ENCODE results near the gene IFIT2.
"Not testable (repeated sequence)": the region's sequence is repeated elsewhere in the genome, so short reads cannot be mapped to it uniquely, and the experiment has no call there.

The IFIT2 gene

DNA sequence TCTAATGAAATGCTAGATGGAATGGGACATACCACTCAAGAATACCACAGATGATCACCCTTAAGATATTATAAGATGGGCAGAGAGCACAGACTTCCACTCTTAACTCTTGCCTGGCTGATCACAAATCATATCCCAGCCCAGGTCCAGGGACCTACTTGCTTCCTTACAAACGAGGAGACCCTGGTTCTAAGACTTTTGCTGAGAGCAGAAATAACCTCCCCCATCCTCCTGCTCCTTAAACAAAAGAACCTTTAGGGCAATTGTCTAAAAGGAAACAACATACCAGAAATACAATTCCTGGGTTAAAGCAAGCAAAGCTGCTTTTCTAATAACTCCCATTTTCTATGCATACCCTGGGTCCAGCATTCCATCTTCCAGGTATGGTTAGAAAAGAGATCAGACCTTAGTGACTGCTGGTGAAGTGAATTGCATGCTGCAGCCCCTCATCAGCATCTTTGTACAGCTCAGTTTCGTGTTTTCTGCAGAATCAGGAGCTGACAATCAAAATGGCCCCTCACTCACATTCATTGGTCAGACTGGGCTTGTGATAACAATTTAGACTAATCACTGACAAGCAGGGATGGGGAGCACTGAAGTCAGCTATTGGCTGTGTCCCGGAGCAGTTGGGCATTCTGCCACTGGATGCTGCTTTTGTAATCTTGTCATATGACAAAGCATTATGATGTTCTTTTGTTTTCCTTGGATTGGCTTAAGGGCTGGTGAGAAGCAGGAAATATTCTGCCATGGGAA, 40.5 kb downstream of the IFIT2 start:
- no peak for DNase-seq (ENCODE audit: low read depth)

DNA sequence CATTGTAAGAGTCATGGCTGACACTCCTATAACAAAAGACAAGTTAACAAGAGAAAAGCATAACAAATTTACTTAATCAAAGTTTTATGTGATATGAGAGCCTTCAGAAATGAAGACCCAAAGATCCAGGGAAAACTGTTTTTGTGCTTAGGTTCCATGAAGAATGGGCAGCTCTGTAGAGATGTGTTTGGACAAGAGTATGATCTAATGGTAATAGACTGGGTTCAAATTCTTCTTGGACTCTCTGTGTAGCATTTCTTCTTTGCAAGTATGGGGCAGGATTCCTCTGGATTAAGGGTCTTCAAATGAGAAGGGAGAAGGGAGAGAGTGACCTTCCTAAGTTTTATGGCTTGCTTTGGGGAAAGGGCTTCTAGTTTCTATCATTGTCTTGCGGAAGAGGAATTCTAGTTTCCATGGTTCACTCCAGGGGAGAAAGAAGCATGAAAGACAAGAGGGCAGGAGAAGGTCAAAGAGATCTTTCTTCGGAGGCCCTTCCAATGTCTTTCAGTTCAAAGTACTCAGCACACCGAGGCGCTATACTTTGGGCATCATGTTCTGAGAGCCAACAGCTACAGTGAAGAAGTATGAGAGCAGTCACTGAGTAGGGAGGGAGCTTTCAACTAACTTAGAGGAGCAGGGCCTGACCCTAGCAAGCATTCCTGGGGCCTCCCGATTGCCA, 41.4 kb downstream of the IFIT2 start:
- DNase-seq (ENCODE audit: low read depth) = no peak

DNA sequence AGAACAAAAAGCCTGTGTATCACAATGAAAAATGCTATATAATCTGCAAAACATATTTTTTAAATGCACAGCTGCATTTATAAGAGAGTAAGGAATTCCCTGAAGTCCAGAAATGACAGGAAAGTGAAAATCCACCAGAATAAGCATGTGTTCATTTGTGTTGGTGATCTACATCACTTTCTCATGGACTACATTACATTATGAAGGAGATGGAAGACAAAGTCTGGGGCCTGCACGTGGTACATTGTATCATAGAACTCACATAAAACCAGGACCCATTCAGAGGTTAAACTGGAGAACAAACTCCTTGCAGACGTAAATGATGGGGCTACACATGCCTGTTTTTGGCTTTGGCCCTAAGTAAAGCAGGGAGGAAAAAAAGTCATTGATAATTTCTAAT, 42.3 kb downstream of the IFIT2 start:
- DNase-seq (ENCODE audit: low read depth) = no peak

DNA sequence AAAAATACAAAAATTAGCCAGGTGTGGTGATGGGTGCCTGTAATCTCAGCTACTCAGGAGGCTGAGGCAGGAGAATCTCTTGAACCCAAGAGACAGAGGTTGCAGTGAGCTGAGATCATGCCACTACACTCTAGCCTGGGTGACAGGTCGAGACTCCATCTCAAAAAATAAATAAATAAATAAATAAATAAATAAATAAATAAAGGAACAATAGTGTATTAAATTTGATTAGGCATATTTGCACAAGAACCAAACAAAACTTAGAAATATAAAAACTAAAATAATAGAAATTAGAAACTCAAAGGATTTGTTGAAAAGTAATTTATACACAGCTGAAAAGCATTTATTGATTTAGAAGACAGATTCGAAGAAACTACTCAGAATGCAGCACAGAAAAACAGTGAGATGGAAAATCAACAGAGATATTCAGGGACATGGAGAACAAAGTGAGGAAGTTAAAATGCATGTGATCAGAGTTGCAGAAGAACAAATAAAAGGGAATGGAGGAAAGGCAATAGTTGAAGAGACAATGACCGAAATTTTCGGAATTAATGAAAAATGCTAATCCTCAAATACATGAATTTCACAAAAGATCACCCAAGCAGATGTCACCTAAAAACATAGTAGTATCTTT, 43.6 kb downstream of the IFIT2 start:
- DNase-seq (ENCODE audit: low read depth) = no peak

DNA sequence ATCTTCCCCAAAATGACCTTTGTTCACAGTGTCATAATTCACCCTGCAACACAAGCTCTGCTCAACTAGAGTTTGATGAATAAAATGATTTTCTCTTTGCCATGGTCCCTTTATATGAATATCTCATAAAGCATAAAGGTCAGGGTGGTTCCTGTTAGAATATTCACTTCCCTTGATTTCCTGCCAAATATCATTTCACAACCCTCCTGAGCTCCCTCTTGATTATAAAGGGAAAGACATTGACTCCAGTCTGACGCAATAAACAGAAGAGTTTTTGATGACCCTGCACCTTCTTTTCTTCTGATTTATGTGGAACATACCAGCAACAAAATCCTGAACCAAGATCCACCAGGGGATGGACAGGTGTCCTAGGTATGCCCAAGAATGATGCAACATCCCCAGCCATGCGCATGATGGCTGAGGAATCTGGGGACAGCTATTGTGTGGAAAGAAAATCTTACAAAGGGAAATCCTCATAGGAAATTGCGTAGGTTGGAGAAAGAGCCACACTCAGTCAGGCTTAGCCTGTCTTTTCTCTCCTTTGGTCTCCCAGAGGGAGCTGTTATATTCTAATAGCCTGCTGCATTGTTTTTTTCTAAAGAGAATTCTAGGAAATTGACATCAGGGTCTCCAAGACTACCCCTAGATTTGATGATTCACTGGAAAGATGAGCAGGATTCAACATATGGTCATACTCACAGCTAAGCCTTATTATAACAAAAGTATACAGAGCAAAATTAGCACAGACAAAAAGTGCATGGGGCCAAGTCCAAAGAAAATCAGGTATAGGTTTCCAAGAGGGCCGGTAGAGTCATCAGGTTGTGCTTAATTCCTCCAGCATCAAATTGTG, 44.8 kb downstream of the IFIT2 start:
- no peak for DNase-seq (ENCODE audit: low read depth)

DNA sequence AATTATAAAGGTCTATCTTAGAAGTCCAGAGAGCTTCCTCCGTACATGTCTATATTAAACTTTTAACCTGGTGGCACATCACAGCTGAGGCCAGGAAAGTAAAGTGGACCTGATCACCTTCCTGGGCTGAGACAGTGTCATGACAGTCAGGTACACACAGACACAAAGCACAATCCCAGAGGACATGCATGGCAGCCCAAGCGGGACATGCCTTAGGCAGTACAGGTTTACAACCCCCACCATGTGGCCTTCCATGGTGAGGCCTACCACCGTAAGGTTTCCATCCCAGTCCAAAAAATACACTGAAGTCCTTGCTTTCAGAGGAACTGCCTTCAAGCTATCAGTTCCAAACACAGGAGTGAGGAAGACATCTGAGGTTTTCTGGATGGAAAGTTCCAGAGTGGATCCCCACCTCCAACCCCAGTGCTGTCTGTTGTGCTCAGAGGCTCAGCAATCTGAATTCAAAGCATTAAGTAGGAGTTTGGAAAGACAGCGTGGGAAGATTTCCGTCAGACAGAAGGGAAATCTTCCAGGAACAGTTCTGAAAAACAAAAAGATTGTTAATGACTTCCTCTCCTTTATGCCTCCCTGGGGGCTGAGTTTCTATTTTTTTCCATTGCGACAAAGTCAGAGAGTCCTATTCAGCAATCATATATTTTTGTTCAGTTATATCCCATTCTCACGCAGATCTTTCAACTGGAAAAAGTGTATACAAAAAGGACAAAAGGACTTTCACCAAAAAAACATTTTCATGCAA, 46.0 kb downstream of the IFIT2 start:
- DNase-seq (ENCODE audit: low read depth) = no peak

DNA sequence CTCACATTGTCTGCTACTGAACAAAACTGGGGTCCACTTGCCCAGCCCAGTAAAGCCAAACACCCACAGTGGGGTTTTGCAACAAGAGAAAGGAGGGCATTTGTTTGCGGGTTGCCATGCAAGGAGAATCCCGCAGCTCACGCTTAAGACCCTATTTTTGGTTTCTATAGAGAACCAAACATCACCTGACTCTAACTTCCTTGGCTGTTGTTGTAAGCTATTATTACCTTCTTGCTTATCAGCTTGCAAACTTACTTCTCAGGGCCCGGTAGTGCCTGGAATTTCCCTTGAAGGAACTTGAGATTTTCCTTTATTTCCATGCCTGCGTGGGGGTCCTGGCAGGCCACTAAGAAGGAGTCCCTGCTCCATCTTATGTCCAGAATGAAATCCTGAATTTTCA, 46.6 kb downstream of the IFIT2 start:
- DNase-seq (ENCODE audit: low read depth) = no peak

DNA sequence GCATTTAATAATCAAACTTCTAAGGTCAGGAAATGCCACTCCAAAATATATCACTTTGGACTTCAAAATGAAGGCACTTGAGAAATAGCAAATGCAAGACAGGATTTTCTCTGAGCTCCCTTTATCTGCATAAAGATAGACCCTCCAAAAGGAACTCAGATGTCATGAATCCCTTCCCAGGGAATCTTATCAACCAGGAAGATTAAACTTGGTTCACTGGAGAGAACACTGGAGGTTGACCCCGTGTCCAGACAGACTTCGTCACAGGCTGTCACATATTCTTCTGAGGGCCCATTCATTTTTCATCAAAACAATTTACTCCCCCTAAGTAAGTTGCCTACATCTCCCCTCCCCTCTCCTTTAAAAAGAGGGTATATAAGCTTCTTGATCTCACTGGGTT, 47.1 kb downstream of the IFIT2 start:
- DNase-seq (ENCODE audit: low read depth) = no peak

DNA sequence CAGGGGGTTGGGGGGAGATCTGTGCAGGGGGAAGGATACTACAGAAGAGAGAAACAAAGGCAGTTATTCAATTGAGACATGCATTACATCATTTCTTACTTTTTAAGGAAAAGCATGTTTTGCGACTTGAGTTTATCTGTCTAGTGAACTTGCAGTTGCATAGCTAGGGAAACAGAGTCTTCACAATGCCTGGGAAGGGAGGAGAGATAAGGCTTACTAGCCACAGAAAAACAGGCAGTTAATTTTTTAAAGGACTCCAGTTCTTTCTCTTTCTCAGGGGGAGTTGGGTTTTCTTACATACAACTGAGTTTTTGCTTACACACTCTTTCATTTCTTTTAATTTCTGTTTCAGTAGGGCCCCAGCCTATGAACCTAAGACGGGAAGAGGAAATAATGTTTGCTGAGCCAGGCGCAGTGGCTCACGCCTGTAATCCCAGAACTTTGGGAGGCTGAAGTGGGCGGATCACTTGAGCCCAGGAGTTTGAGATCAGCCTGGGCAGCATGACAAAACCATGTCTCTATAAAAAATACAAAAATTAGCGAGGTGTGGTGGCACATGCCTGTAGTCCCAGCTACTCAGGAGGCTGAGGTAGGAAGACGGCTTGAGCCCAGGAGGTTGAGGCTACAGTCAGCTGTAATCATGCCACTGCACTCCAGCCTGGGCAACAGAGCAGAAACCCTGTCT, 48.9 kb downstream of the IFIT2 start:
- not testable (repeated sequence) for DNase-seq (ENCODE audit: low read depth)

DNA sequence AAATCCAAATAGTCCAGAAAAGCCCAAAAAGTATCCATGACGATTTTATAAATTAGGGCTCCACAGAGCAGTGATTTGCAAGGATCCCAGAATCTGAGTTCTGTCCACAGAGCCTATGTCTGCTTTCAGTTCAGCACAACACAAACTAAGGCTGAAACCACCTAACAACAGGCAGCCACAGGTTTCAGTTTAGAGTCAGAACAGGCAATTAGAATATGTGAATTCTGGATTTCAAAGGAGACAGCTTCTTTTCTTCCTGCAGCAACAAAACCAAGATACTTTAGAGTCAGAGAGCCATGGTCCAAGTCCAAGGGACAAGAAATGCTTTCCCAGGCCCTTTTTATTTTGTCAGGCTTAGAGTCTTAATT, 49.5 kb downstream of the IFIT2 start:
- DNase-seq (ENCODE audit: low read depth) = no peak

DNA sequence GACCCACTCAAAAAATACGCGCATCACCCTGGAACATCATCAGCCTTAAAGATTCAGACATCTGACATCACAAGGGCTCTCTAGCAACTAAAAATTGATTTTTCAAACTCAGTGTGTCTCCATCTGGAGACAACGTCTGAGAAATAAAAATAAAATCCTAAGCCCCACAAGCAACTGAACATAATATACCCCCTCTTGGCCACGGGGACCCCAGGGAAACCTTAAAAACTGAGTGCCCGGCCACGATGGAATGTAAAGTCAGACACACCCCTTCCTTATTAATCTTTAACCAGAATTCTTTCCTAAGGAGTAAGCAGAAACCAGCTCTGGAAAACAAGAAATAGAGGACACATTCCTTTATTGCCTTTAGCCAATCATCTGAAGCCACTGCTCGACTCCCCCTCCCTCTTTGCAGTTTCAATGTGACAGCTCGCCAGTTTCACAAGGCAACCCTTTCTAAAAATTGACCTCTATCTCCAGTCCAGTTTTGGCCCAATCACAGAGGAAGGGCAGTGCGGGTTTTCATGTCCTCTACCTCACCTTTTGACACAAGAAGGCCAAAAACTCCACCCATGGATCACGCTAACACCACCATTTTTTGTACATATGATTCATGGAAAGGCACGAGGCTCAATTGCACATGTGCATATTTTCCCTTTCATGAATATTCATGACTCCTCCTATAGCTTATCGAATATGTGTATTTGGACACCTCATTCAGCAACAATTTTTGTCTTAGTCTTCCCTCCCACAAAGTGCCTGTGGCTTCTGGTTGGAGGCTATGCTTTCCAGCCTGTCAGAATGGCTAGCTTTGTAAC, 50.1 kb downstream of the IFIT2 start:
- DNase-seq (ENCODE audit: low read depth) = no peak

DNA sequence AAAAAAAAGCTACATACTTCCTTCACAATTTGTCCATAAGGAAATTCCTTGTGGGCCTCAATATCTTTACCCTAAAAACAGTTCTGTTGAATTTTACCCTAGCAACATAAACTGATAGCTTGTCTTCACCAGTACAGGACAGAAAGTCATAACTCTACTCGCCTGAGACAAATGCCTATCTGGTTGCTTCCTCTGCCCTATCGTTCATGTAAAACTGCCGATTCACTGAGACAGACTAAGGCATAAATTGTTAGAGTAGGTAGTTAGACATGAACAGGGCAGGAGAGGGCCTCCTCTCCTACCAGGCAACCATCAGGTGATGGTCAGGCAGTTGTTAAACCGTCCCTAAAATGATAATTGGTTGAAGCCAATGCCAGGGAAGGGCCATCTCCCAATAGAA, 51.0 kb downstream of the IFIT2 start:
- no peak for DNase-seq (ENCODE audit: low read depth)

DNA sequence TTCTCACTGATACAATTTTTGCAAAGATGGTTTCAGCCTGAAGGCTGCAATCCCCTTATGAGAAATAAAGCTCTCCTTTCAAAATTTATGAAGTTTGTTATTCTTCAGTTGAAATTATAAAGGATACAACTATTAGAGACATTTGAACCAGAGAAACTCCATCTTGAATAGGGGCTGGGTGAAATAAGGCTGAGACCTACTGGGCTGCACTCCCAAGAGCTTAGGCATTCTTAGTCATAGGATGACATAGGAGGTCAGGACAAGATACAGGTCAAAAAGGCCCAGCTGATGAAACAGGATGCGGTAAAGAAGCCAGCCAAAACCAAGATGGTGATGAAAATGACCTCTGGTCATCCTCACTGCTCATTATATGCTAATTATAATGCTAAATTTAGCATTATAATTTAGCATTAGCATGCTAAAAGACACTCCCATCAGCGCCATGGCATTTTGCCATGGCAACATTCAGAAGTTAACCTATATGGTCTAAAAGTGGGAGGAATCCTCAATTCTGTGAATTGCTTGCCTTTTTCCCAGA, 53.6 kb downstream of the IFIT2 start:
- no peak for DNase-seq (ENCODE audit: low read depth)

DNA sequence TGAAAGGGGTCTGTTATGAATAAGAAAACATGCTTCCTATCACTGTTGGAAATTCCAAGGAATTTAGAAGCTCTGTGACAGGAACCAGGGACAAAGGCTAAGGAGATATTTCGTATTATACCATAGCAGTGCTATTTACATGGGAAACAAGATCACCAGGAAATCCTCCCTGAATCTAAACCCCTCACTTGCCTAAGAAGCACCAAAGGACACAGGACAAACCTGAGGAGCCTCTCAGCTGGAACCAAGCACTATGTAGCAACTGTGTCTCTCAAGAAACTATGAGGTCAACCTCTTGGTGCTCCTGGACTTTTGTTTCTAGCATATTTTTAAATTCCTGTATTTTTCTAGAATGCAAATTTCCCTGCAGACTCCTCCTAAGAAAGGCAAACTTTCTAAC, 55.2 kb downstream of the IFIT2 start:
- no peak for DNase-seq (ENCODE audit: low read depth)

DNA sequence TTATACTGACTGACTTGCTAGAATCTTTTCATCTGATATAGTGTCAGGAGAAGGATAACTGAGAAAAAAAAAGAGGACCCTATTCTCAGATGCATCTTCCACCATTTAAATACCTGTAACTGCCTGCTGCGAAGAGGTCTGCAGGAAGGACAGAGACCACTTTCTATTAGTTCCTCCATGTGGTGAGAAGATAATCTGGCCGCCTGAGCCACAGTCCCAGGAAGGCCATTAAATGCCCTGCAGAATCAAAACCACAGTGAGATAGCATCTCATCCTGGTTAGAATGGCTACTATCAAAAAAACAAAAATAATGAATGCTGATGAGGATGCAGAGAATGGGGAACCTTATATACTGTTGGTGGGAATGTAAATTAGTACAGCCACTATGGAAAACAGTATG, 56.1 kb downstream of the IFIT2 start:
- no peak for DNase-seq (ENCODE audit: low read depth)

Data from T-helper 22 cell (primary cell).